Coronary artery (tissue), 2 donors: ENCODE data around the gene JAG1.
A peak's percentile ranks its signal among the peaks of the same experiment; 100 is the strongest.

Experiments
- DNase-seq: peaks from one replicate; pipeline ENCODE4 v3.0.0-alpha.2; 2017; ENCODE audit warnings: low spot score
- H3K27ac ChIP-seq, 2 donors: fragments of 200-600 bp; sonication (generic); one replicate each; pipeline ENCODE4 v1.5.1; 2016 to 2019
- H3K4me3 ChIP-seq: fragments of 200-600 bp; sonication (generic); 2 replicates; pipeline ENCODE4 v1.5.1; 2016; ENCODE audit warnings: mild to moderate bottlenecking, moderate library complexity
- CTCF ChIP-seq: fragments of 200-600 bp; sonication (generic); IDR thresholded peaks from one replicate; pipeline ENCODE4 v1.5.1; 2019; ENCODE audit warnings: antibody characterized with exemption

JAG1 gene

GRCh38 chr20:10644458-10645204 lies 29.2 kb downstream of the JAG1 start:
- Histone ChIP-seq H3K4me3 (no peak overlapping the region), H3K27ac (peak overlapping the region; percentile 88 to 95)
- peak; percentile 55 for DNase-seq
- no peak for TF ChIP-seq CTCF

GRCh38 chr20:10643560-10643873 lies 30.3 kb downstream of the JAG1 start:
- TF ChIP-seq CTCF: no peak
- no peak for DNase-seq
- peak overlapping the region; percentile 88 to 95 for H3K27ac ChIP-seq
- no peak overlapping the region for H3K4me3 ChIP-seq

- Histone ChIP-seq H3K4me3 (no peak overlapping the region), H3K27ac (peak overlapping the region; percentile 88 to 95)
- DNase-seq: no peak
- no peak for TF ChIP-seq CTCF
These were observed 30.8 kb downstream of the JAG1 start for GRCh38 chr20:10642856-10643559.

- peak overlapping the region; percentile 88 to 95 for H3K27ac ChIP-seq
- TF ChIP-seq CTCF: no peak
- H3K4me3 ChIP-seq: no peak overlapping the region
- peak; percentile 69 for DNase-seq
These were observed 31.9 kb downstream of the JAG1 start for GRCh38 chr20:10641893-10642292.

GRCh38 chr20:10641467-10641866 lies 32.3 kb downstream of the JAG1 start:
- TF ChIP-seq CTCF: no peak
- no peak overlapping the region for H3K4me3 ChIP-seq
- peak; percentile 70 for DNase-seq
- H3K27ac ChIP-seq: peak overlapping the region; percentile 88 to 95

GRCh38 chr20:10640897-10641296 lies 32.9 kb downstream of the JAG1 start:
- H3K27ac ChIP-seq: peak overlapping the region; percentile 88 to 95
- no peak for DNase-seq
- TF ChIP-seq CTCF: no peak
- no peak overlapping the region for H3K4me3 ChIP-seq
